ENCODE measurements around the gene EIF3B. TPM values are rescaled to one million over a fixed set of nuclear protein-coding genes. Genes with fewer than 3 reads are reported as not detected.
A peak's percentile ranks its signal among the peaks of the same experiment; 100 is the strongest.
"Not testable (repeated sequence)": the region's sequence is repeated elsewhere in the genome, so short reads cannot be mapped to it uniquely, and the experiment has no call there.

Gene EIF3B
- total and polyA plus RNA-seq, 2 of the 4 experiments (the other 2 are of a cell fraction) = 105 to 201 TPM

DNA sequence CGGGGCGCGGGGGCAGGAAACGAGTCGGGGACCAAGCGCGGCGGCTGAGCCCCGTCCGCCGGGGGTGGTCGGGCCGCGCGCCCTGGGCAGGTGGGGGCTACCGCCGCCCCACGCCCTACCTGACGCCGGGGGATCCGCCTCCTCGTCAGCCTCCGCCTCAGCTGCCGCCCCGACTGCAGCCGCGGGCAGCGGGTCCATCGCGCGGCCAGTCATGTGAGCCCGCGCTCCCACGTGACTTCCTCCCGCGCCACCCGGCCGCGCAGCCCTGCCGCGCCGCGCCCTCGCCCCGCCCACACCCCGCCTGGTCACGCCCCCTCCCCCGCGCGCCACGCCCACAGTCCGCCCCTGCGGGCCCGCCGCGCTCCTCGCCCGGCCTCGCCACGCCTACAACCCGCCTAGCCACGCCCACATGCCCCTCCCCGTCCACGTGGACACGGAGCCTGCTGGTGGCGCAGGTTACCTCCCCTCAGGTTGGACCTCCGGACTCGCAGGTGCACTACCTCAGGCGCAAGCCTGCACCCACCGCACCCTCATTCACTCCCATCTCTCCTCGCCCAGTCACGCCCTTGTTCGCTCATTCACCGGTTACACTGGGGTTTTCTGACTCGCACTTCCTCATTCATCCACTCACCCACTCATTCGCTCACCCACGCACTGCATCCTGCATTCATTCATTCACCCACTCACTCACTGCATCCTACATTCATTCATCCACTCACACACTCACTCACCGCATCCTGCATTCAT, 40.2 kb upstream of the EIF3B start, which contains the start of gene SNX8 (continued):
- TF ChIP-seq RCOR1 (IDR thresholded peaks at IDR 0.05; ENCODE audit: insufficient replicate concordance, low read length) (no peak), RAD21 (IDR thresholded peaks at IDR 0.05; ENCODE audit: low read length) (no peak)

DNA sequence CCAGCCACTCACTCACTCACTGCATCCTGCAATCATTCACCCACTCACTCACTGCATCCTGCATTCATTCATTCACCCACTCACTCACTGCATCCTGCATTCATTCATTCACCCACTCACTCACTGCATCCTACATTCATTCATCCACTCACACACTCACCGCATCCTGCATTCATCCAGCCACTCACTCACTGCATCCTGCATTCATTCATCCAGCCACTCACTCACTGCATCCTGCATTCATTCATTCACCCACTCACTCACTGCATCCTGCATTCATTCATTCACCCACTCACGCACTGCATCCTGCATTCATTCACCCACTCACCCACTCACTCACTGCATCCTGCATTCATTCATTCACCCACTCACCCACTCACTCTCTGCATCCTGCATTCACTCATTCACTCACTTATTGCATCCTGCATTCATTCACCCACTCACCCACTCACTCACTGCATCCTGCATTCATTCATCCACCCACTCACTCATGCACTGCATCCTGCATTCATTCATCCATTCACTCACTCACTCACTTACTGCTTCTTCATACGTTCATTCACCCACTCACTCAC, 39.6 kb upstream of the EIF3B start:
- ATAC-seq (ENCODE audit: low read depth); H4K5ac ChIP-seq (ENCODE audit: low read depth, low read length); POLR2A ChIA-PET (ENCODE audit: unreplicated experiment); H3K56ac ChIP-seq (ENCODE audit: extremely low read depth, insufficient read depth, low read length); H3K14ac ChIP-seq (replicated peaks; ENCODE audit: low read depth, low read length); H3K18ac ChIP-seq (ENCODE audit: low read depth, low read length); H3K4me3 ChIP-seq (ENCODE audit: insufficient read depth, low read depth, low read length); in situ Hi-C loops (cut with MboI; ENCODE audit: low sequenced_read_pairs); H2BK120ac ChIP-seq (ENCODE audit: low read depth, low read length); H2BK15ac ChIP-seq (ENCODE audit: low read depth, low read length); H4K91ac ChIP-seq (ENCODE audit: insufficient read depth, low read depth, low read length); dilution Hi-C loops (cut with HindIII; ENCODE audit: low sequenced_read_pairs, unreplicated experiment); H3K27ac ChIP-seq (ENCODE audit: insufficient read depth, low read length); DNase-seq; H3K9me3 ChIP-seq (ENCODE audit: control insufficient read depth, insufficient read depth, low read length); H3K9ac ChIP-seq (ENCODE audit: low read depth, low read length); H3K4me1 ChIP-seq (ENCODE audit: control insufficient read depth, insufficient read depth, low read length); CTCF ChIA-PET; H4K20me1 ChIP-seq (ENCODE audit: insufficient read depth, low read length); H2BK20ac ChIP-seq (ENCODE audit: low read depth, low read length); BruUV-seq (replicated peaks); H3K27me3 ChIP-seq (ENCODE audit: control insufficient read depth, insufficient read depth, low read length); H2BK5ac ChIP-seq (ENCODE audit: low read depth, low read length, poor library complexity, severe bottlenecking); H3K36me3 ChIP-seq (ENCODE audit: control insufficient read depth, insufficient read depth, low read length); H3K9me1 ChIP-seq (ENCODE audit: insufficient read depth, low read length): not testable (repeated sequence)
- H3K79me1 ChIP-seq (ENCODE audit: low read depth in 1 of 2, low read length in 2 of 2) = peaks cover 15 to 27% of the 10 kb centered on the region in 2 experiments
- H3K23ac ChIP-seq (ENCODE audit: low read depth, low read length) = peak overlapping the region; percentile 15; the same call in 1 of the 2 replicates
- peak overlapping the region; percentile 79; the same call in 1 of the 2 replicates for H2AK5ac ChIP-seq (ENCODE audit: low read depth, low read length)
- H2AK9ac ChIP-seq (replicated peaks; ENCODE audit: low read depth, low read length, poor library complexity) = peak overlapping the region; percentile 21
- H3K4me2 ChIP-seq (ENCODE audit: low read depth, low read length) = peak overlapping the region; percentile 96
- WGBS, 2 experiments (ENCODE audit: extremely low coverage in 2 of 2, insufficient read length in 1 of 2) = 73 to 100% methylated on average over 1 to 3 of the region's 3 CpGs
- H3K4ac ChIP-seq (ENCODE audit: low read depth, low read length) = peak overlapping the region; percentile 37
- peak overlapping the region; percentile 2 to 78; a peak in 2 of 4 replicates for H4K8ac ChIP-seq (ENCODE audit: low read depth in 2 of 2, low read length in 2 of 2)
- H2AFZ ChIP-seq (replicated peaks; ENCODE audit: low read length, poor library complexity) = peak overlapping the region; percentile 91
- intact Hi-C loops (cut with micrococcal nuclease) = loop anchor here (5.0 kb wide), 1 partner anchor 68 kb away; no protein-coding TSS in a partner anchor
